Fibroblast of lung (primary cell): ENCODE data around the gene GNE. TPM values are rescaled to one million over a fixed set of nuclear protein-coding genes. Genes with fewer than 3 reads are reported as not detected.
"Not testable (repeated sequence)": the region's sequence is repeated elsewhere in the genome, so short reads cannot be mapped to it uniquely, and the experiment has no call there.

Source experiments
- DNase-seq, 2 donors: peaks; one replicate each; pipeline versions ENCODE4 v3.0.0 to v3.0.0-alpha.2; 2010; ENCODE audit warnings: low read depth in 2 of 2
- H2AFZ ChIP-seq: 2 replicates; pipeline ENCODE4 v1.5.1; 2012; ENCODE audit warnings: low read length, control low read depth, inconsistent platforms
- H3K27ac ChIP-seq: 2 replicates; pipeline ENCODE4 v1.5.1; 2011; ENCODE audit warnings: low read length, control low read depth; ENCODE audit not compliant: insufficient read depth
- H3K27me3 ChIP-seq: 2 replicates; pipeline ENCODE4 v1.5.1; 2011; ENCODE audit warnings: mild to moderate bottlenecking, low read length; ENCODE audit not compliant: control insufficient read depth, insufficient read depth
- H3K36me3 ChIP-seq: 2 replicates; pipeline ENCODE4 v1.5.1; 2011; ENCODE audit warnings: low read length; ENCODE audit not compliant: control insufficient read depth, insufficient read depth
- H3K4me1 ChIP-seq: 2 replicates; pipeline ENCODE4 v1.5.1; 2011; ENCODE audit warnings: low read length; ENCODE audit not compliant: control insufficient read depth, insufficient read depth; ENCODE audit errors: extremely low read depth
- H3K4me2 ChIP-seq: 2 replicates; pipeline ENCODE4 v1.5.1; 2011; ENCODE audit warnings: low read length, control low read depth; ENCODE audit not compliant: insufficient read depth; ENCODE audit errors: extremely low read depth
- H3K4me3 ChIP-seq, 4 experiments: fragments of 200-600 bp in 1 of 4; sonication (generic) in 1 of 4; replicated peaks in 1 of 4; 2 replicates each; pipeline ENCODE4 v1.5.1; 2011 to 2016; ENCODE audit warnings: low read length in 4 of 4, low read depth in 3 of 4, mild to moderate bottlenecking in 3 of 4, control low read depth in 2 of 4, inconsistent platforms in 1 of 4, mixed read lengths in 1 of 4; ENCODE audit not compliant: insufficient read depth in 1 of 4; ENCODE audit errors: control extremely low read depth in 1 of 4
- H3K79me2 ChIP-seq: 2 replicates; pipeline ENCODE4 v1.5.1; 2012; ENCODE audit warnings: mild to moderate bottlenecking, low read length, inconsistent platforms; ENCODE audit not compliant: control insufficient read depth, insufficient read depth
- H3K9ac ChIP-seq: 2 replicates; pipeline ENCODE4 v1.5.1; 2011; ENCODE audit warnings: mild to moderate bottlenecking, low read length, control low read depth; ENCODE audit not compliant: insufficient read depth
- H3K9me3 ChIP-seq: 2 replicates; pipeline ENCODE4 v1.5.1; 2012; ENCODE audit warnings: low read depth, low read length; ENCODE audit not compliant: control insufficient read depth, insufficient read depth
- H4K20me1 ChIP-seq: 2 replicates; pipeline ENCODE4 v1.5.1; 2011; ENCODE audit warnings: low read length; ENCODE audit not compliant: control insufficient read depth, insufficient read depth; ENCODE audit errors: extremely low read depth
- EZH2 ChIP-seq: IDR thresholded peaks from 2 replicates; pipeline ENCODE4 v1.5.1; 2012; ENCODE audit warnings: low read length, control low read depth, mild to moderate bottlenecking; ENCODE audit errors: missing control alignments
- polyA plus RNA-seq, 2 donors: library from polyadenylated mRNA; depleted of rRNA in 1 of 2; stranded (reverse) in 1 of 2; unstranded in 1 of 2; fragments of >200 nt; gene quantifications; 2 replicates each; pipeline ENCODE4 v1.2.1, GENCODE V29; 2011 to 2012; ENCODE audit warnings: missing spikeins in 1 of 2
- total RNA-seq: library from RNA; depleted of rRNA; stranded (reverse); fragments of >200 nt; gene quantifications from 2 replicates; pipeline ENCODE4 v1.2.1, GENCODE V29; 2014
- TF ChIP-seq, protein P1 (sequence below), 2 donors: IDR thresholded peaks in 1 of 2; conservative IDR thresholded peaks in 1 of 2; 1 replicate in 1 of 2; 2 replicates in 1 of 2; pipeline ENCODE4 v1.5.1; 2011 to 2012; ENCODE audit warnings: low read length in 2 of 2, control low read depth in 1 of 2, inconsistent platforms in 1 of 2, low read depth in 1 of 2, mild to moderate bottlenecking in 1 of 2

GNE gene
- total and polyA plus RNA-seq, 2 donors (not counting 1 experiment from before 2014, with no cell fraction given) = 22.1 to 31.2 TPM

DNA sequence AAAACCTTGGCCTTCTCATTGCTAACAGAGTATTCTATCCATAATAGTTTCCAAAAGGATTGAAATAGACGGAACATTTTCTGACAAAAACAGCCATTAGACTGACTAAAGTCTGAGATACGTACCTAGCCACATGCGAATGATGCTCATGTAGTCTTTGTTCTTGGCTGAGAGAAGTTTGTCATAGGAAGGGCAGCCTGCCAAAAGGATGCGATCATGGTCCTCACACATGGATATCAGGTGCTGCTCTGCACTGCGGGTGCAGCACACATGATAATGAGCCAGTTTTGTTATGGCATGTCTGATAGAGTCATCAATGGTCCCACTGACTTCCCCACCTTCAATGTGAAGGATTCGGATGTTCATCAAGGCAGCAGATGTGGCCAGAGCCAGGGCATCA is 12.3 kb downstream of the GNE start:
- Histone ChIP-seq H3K9me3 (no peaks in the 10 kb centered on the region), H3K4me2 (no peak overlapping the region), H3K27ac (no peak overlapping the region), H4K20me1 (no peaks in the 10 kb centered on the region), H3K79me2 (peaks cover 7% of the 10 kb centered on the region), H3K36me3 (peaks cover 5% of the 10 kb centered on the region), H2AFZ (no peak overlapping the region), H3K9ac (no peak overlapping the region), H3K4me1 (no peaks in the 10 kb centered on the region), H3K4me3 (no peak overlapping the region), H3K27me3 (no peaks in the 10 kb centered on the region)
- no peak for TF ChIP-seq EZH2
- TF ChIP-seq, protein P1, sequence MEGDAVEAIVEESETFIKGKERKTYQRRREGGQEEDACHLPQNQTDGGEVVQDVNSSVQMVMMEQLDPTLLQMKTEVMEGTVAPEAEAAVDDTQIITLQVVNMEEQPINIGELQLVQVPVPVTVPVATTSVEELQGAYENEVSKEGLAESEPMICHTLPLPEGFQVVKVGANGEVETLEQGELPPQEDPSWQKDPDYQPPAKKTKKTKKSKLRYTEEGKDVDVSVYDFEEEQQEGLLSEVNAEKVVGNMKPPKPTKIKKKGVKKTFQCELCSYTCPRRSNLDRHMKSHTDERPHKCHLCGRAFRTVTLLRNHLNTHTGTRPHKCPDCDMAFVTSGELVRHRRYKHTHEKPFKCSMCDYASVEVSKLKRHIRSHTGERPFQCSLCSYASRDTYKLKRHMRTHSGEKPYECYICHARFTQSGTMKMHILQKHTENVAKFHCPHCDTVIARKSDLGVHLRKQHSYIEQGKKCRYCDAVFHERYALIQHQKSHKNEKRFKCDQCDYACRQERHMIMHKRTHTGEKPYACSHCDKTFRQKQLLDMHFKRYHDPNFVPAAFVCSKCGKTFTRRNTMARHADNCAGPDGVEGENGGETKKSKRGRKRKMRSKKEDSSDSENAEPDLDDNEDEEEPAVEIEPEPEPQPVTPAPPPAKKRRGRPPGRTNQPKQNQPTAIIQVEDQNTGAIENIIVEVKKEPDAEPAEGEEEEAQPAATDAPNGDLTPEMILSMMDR (conservative IDR thresholded peaks at IDR 0.05 in 1 of 2, IDR thresholded peaks at IDR 0.05 in 1 of 2; ENCODE audit: low read depth in 1 of 2, low read length in 2 of 2) = no peak
- DNase-seq = peak in 1 of 2 donors; percentile 8

DNA sequence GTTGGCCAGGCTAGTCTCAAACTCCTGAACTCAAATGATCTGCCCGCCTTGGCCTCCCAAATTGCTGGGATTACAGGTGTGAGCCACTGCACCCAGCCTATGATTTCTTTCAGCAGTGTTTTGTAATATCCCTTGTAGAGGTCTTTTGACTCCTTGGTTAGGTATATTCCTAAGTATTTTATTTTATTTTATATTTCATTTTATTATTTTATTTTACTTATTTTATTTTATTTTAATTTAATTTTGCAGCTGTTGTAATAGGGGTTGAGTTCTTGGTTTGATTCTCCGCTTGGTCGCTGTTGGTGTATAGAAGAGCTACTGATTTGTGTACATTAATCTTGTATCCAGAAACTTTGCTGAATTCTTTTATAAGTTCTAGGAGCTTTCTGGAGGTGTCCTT is 18.6 kb downstream of the GNE start:
- H3K4me3 ChIP-seq, H3K9me3 ChIP-seq, H4K20me1 ChIP-seq, H3K4me1 ChIP-seq, DNase-seq, H3K79me2 ChIP-seq, H3K27me3 ChIP-seq, H3K27ac ChIP-seq, H3K9ac ChIP-seq, H2AFZ ChIP-seq, H3K36me3 ChIP-seq, H3K4me2 ChIP-seq: not testable (repeated sequence)

DNA sequence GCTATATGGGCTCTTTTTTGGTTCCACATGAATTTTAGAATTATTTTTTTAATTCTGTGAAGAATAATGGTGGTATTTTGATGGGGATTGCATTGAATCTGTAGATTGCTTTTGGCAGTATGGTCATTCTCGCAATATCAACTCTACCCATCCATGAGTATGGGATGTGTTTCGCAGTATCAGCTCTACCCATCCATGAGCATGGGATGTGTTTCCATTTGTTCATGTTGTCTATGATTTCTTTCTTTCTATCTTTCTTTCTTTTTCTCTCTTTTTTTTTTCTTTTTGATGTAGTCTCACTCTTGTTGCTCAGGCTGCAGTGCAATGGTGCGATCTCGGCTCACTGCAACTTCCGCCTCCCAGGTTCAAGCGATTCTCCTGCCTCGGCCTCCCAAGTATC is 19.0 kb downstream of the GNE start:
- not testable (repeated sequence) for H3K4me3 ChIP-seq, H3K36me3 ChIP-seq, H3K79me2 ChIP-seq

DNA sequence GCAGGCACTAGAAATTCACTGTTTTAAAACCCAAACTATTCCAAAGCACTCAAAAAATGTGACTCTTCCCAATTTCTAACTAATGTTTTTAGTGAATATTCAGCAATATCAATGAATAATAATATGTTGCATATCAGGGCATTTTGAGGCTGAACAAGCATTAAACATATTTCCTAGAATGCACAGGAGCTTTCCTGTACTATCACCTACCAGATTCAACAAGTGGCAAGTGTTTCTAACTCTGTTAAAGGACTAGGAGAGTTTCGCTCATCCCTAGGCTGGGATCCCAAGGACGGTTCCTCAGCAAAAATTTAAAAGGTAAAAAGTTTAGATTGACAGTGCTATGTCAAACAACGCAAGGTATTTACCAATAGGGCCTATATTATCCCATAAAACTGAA is 21.0 kb downstream of the GNE start:
- no peak overlapping the region for H3K4me3 ChIP-seq

More for the DNA sequence above, 19.0 kb downstream of the GNE start:
- H3K4me1 ChIP-seq, DNase-seq, H4K20me1 ChIP-seq, H3K27me3 ChIP-seq, H2AFZ ChIP-seq, H3K27ac ChIP-seq, H3K4me2 ChIP-seq, H3K9ac ChIP-seq, H3K9me3 ChIP-seq: not testable (repeated sequence)

More for the DNA sequence above, 21.0 kb downstream of the GNE start:
- no peaks in the 10 kb centered on the region for H3K27me3 ChIP-seq
- H2AFZ ChIP-seq = no peak overlapping the region
- H3K9ac ChIP-seq = no peak overlapping the region
- no peaks in the 10 kb centered on the region for H3K9me3 ChIP-seq
- TF ChIP-seq, protein P1 (conservative IDR thresholded peaks at IDR 0.05 in 1 of 2, IDR thresholded peaks at IDR 0.05 in 1 of 2; ENCODE audit: low read depth in 1 of 2, low read length in 2 of 2) = no peak
- TF ChIP-seq EZH2 = no peak
- no peak for DNase-seq
- H3K36me3 ChIP-seq = peaks cover 4% of the 10 kb centered on the region
- H3K4me2 ChIP-seq = no peak overlapping the region
- no peak overlapping the region for H3K27ac ChIP-seq
- H4K20me1 ChIP-seq = no peaks in the 10 kb centered on the region
- H3K4me1 ChIP-seq = no peaks in the 10 kb centered on the region
- H3K79me2 ChIP-seq = no peaks in the 10 kb centered on the region
